Measurements from ENCODE around the gene WDR72. TPM values are rescaled to one million over a fixed set of nuclear protein-coding genes. Genes with fewer than 3 reads are reported as not detected.

WDR72 gene
- total RNA-seq, 3 donors from 2014 or later (not counting 1 experiment from before 2014, with no cell fraction given): 1.6 TPM; not detected in 2

DNA sequence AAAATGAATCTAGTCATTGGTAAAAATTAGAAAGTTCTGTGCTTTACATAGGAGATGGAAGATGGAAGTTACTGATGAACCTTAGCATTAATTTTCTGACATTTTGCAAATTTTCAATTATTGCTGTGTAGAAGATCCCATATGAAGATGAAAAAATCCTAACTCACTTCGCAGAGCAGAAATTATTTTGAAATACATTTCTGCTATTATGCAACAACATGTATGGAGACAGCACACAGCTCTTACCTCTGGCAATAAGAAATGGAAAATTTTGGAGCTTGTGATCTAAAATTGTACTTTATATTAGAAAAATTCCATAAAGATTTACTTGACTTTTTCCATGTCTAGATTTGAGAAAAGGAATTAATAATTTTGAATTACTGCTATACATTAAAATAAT lies 177.9 kb downstream of the WDR72 start:
- H3K27me3 ChIP-seq (ENCODE audit: control insufficient read depth, insufficient read depth, low read length): no peaks in the 10 kb centered on the region
- WGBS (ENCODE audit: insufficient coverage): no CpG with 5 or more reads among the region's 1 CpG
- Mint-ChIP-seq H3K4me3 (no peak overlapping the region), H3K27me3 (ENCODE audit: low read depth in 2 of 2) (no peaks in the 10 kb centered on the region), H3K9me3 (peaks cover 2 to 7% of the 10 kb centered on the region in 2 donors), H3K4me1 (no peaks in the 10 kb centered on the region), H3K27ac (no peak overlapping the region), H3K36me3 (no peaks in the 10 kb centered on the region)
- H3K9me3 ChIP-seq (ENCODE audit: control insufficient read depth, insufficient read depth, low read length): no peaks in the 10 kb centered on the region
- no peaks in the 10 kb centered on the region for H3K4me1 ChIP-seq (ENCODE audit: control insufficient read depth, insufficient read depth, low read length)
- ATAC-seq: no peak
- intact Hi-C loops (cut with micrococcal nuclease): no loop called here
- H3K27ac ChIP-seq (ENCODE audit: low read length): no peak overlapping the region
- no peak overlapping the region for H3K4me3 ChIP-seq (ENCODE audit: low read length)
- H3K36me3 ChIP-seq (ENCODE audit: control insufficient read depth, insufficient read depth, low read length): no peaks in the 10 kb centered on the region
- no peak for DNase-seq
- TF ChIP-seq, protein P1, sequence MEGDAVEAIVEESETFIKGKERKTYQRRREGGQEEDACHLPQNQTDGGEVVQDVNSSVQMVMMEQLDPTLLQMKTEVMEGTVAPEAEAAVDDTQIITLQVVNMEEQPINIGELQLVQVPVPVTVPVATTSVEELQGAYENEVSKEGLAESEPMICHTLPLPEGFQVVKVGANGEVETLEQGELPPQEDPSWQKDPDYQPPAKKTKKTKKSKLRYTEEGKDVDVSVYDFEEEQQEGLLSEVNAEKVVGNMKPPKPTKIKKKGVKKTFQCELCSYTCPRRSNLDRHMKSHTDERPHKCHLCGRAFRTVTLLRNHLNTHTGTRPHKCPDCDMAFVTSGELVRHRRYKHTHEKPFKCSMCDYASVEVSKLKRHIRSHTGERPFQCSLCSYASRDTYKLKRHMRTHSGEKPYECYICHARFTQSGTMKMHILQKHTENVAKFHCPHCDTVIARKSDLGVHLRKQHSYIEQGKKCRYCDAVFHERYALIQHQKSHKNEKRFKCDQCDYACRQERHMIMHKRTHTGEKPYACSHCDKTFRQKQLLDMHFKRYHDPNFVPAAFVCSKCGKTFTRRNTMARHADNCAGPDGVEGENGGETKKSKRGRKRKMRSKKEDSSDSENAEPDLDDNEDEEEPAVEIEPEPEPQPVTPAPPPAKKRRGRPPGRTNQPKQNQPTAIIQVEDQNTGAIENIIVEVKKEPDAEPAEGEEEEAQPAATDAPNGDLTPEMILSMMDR (IDR thresholded peaks at IDR 0.05): no peak

DNA sequence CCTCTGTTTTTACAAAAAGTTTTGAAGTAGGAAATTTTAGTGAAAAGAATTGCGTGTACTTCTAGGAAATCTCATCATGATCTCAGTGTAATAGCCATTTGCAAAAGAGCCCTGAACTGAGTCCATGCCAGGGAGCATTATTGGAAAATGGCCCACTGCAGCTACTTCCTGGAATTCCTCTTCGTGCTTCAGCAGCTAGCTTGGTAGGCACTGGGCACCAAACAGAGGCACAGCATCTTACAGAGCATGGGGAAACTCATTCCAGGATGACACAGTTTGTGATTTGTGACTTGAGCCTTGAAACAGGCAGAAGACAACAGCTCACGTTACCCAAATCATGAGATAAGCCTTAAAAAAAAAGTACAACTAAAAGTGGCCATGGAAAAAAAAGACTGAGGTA lies 179.1 kb downstream of the WDR72 start:
- H3K9me3 Mint-ChIP-seq: peaks cover 2 to 7% of the 10 kb centered on the region in 2 donors
- no peak for DNase-seq
- H3K4me1 Mint-ChIP-seq: no peaks in the 10 kb centered on the region
- no peak overlapping the region for H3K27ac ChIP-seq (ENCODE audit: low read length)
- no peaks in the 10 kb centered on the region for H3K9me3 ChIP-seq (ENCODE audit: control insufficient read depth, insufficient read depth, low read length)
- H3K36me3 ChIP-seq (ENCODE audit: control insufficient read depth, insufficient read depth, low read length): no peaks in the 10 kb centered on the region
- H3K36me3 Mint-ChIP-seq: no peaks in the 10 kb centered on the region
- TF ChIP-seq, protein P1 (IDR thresholded peaks at IDR 0.05): no peak
- 82% methylated on average over 3 of the region's 3 CpGs for WGBS (ENCODE audit: insufficient coverage)
- no peak overlapping the region for H3K27ac Mint-ChIP-seq
- intact Hi-C loops (cut with micrococcal nuclease): no loop called here
- no peaks in the 10 kb centered on the region for H3K27me3 Mint-ChIP-seq (ENCODE audit: low read depth in 2 of 2)
- no peaks in the 10 kb centered on the region for H3K27me3 ChIP-seq (ENCODE audit: control insufficient read depth, insufficient read depth, low read length)
- H3K4me3 ChIP-seq (ENCODE audit: low read length): no peak overlapping the region
- H3K4me1 ChIP-seq (ENCODE audit: control insufficient read depth, insufficient read depth, low read length): no peaks in the 10 kb centered on the region
- no peak for ATAC-seq
- no peak overlapping the region for H3K4me3 Mint-ChIP-seq

DNA sequence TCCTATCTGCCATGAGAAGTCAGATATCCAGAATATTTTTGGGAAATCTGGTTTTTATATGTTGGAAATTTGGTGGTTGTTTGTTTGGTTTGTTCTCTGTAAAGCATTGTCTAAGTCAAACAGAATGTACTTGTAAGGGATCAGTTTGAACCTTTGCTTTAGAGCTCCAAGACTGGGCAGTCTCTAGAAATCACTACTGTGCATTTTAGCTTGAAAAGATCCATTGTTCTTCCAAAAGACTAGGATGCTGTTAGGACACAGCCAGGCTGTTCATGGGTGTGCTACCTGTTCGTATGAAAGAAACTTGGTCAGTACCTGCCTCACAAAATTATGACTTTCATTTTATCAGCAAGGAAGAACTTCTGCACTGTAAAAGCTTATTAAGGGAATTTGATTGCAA lies 182.6 kb downstream of the WDR72 start:
- no peak for DNase-seq
- intact Hi-C loops (cut with micrococcal nuclease): no loop called here
- WGBS (ENCODE audit: insufficient coverage): 56% methylated on average over 1 of the region's 1 CpG

DNA sequence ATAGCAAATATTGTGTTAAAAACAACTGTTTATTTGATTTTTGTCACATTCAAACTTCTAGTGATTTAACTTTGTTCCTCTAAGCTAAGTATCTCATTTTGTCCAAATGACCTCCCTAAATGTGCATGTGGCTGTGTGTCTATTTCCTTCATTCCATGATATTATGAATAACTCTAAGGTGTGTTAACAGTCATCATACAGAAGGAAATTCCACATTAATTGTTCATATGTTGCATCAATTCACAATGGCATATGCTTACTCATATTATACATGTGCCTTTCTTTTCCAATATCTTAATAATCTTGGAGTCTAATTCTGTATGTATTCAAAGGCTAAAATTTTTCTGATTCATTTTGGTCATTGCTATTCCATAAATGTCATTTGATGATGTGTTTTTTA lies 186.4 kb downstream of the WDR72 start:
- H3K27ac Mint-ChIP-seq: no peak overlapping the region
- no peaks in the 10 kb centered on the region for H3K27me3 ChIP-seq (ENCODE audit: control insufficient read depth, insufficient read depth, low read length)
- intact Hi-C loops (cut with micrococcal nuclease): no loop called here
- no peaks in the 10 kb centered on the region for H3K27me3 Mint-ChIP-seq (ENCODE audit: low read depth in 2 of 2)
- no peak for ATAC-seq
- no peak overlapping the region for H3K4me3 ChIP-seq (ENCODE audit: low read length)
- H3K36me3 ChIP-seq (ENCODE audit: control insufficient read depth, insufficient read depth, low read length): no peaks in the 10 kb centered on the region
- H3K9me3 Mint-ChIP-seq: peaks cover 4% of the 10 kb centered on the region in 2 donors
- TF ChIP-seq, protein P1 (IDR thresholded peaks at IDR 0.05): no peak
- DNase-seq: no peak
- H3K4me3 Mint-ChIP-seq: no peak overlapping the region
- H3K27ac ChIP-seq (ENCODE audit: low read length): no peak overlapping the region
- H3K4me1 ChIP-seq (ENCODE audit: control insufficient read depth, insufficient read depth, low read length): no peaks in the 10 kb centered on the region
- no peaks in the 10 kb centered on the region for H3K36me3 Mint-ChIP-seq
- H3K4me1 Mint-ChIP-seq: no peaks in the 10 kb centered on the region
- H3K9me3 ChIP-seq (ENCODE audit: control insufficient read depth, insufficient read depth, low read length): no peaks in the 10 kb centered on the region

More for the DNA sequence above, 182.6 kb downstream of the WDR72 start:
- Mint-ChIP-seq H3K27me3 (ENCODE audit: low read depth in 2 of 2) (no peaks in the 10 kb centered on the region), H3K4me3 (no peak overlapping the region), H3K9me3 (peaks cover 0 to 2% of the 10 kb centered on the region in 2 donors), H3K27ac (no peak overlapping the region), H3K4me1 (no peaks in the 10 kb centered on the region), H3K36me3 (no peaks in the 10 kb centered on the region)
- Histone ChIP-seq H3K9me3 (ENCODE audit: control insufficient read depth, insufficient read depth, low read length) (no peaks in the 10 kb centered on the region), H3K4me3 (ENCODE audit: low read length) (no peak overlapping the region), H3K4me1 (ENCODE audit: control insufficient read depth, insufficient read depth, low read length) (no peaks in the 10 kb centered on the region), H3K36me3 (ENCODE audit: control insufficient read depth, insufficient read depth, low read length) (no peaks in the 10 kb centered on the region), H3K27me3 (ENCODE audit: control insufficient read depth, insufficient read depth, low read length) (no peaks in the 10 kb centered on the region), H3K27ac (ENCODE audit: low read length) (no peak overlapping the region)
- ATAC-seq: no peak
- TF ChIP-seq, protein P1 (IDR thresholded peaks at IDR 0.05): no peak

All from natural killer cell (primary cell).